HUDEP-2 (cell line): ENCODE measurements around the gene MPP2.
"Not testable (repeated sequence)": the region's sequence is repeated elsewhere in the genome, so short reads cannot be mapped to it uniquely, and the experiment has no call there.

Experiments
- DNase-seq, 76 experiments: peaks; one replicate each; lab custom pipeline; 2025; ENCODE audit not compliant: unreplicated experiment in 76 of 76; lab: John Stamatoyannopoulos, UW

Gene MPP2

DNA sequence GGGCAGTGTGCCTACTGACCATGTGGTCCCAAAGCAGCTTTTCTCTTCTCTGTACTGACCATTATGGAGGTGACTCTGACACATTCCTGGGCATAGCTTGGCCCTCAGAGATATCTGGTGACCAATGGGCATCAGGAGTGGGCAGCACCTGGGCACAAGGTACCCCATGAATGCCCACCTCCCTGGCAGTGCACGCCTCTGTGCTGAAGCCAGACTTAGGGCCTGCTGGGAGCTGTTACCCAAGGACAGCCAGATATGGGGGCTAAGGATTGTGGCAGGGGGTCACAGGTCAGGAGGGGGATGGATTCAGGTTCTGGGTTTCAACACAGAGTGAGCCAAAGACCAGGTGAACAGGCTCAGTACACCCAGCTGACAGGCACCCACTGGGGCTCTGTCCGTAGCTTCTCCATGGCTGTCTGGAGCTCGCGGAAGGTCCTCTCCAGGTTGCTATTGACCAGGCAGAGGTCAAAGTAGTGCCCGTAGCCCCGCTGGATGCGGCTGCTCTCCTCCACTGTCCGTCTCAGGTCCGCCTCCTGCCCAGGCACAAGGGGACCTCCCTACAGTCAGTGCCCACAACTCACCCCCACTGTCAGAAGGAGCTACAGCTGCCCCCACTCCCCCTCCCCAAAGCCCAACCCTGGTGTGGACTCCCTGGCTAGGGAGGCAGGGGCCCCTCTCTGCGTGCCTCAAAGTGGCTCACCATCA lies 29.7 kb downstream of the MPP2 start:
- DNase-seq, result no peak

DNA sequence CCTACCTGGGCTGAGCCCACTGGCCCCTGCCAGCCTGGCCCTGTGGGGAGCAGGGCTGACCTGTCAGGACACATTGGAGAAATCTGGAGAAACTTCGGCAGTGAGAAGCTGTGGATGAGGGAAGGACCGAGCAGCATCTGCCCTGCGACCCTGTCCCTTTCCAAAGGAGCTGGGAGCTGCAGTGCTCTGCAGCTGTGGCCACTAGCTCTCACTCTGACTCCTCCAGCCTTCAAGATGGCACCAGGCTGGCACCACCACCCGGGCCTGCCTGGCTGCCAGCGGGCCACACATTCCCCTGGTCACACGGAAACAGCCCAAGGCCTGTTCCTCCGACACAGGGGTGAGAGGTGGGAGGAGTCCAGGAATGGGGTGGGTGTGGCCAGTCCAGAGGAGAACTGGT lies 30.3 kb downstream of the MPP2 start:
- no peak for DNase-seq

DNA sequence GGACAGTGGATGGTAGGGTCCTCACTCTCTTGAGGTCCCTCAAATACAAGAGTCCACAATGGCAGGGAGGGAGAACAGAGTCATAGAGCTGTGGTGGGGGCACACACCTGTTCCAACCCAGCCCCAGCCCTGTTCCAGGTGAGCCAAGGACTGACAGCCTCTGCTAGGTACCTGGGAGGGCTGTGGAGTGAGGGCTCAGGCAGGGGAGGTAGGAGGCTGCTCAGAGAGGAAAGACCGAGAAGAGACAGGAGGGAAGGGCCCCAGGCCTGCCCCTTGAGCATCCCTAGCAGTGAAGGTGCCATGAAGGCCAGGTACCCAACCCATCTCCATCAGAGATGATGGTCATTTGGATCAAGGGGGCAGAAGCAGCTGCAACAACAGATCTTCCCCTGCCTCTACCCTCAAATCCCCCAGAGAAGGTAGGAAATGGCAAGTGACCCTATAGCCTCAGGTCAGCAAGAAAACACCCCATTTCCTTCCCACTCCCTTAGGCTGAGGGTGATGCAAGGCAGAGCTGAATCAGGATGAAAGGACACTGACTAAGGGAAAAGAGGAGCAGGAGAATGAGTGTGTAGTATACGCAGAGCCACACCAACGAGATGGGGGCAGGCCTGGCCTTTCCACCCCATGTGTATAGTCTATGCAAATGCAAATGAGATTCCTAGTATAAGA lies 31.7 kb downstream of the MPP2 start:
- DNase-seq, result no peak

DNA sequence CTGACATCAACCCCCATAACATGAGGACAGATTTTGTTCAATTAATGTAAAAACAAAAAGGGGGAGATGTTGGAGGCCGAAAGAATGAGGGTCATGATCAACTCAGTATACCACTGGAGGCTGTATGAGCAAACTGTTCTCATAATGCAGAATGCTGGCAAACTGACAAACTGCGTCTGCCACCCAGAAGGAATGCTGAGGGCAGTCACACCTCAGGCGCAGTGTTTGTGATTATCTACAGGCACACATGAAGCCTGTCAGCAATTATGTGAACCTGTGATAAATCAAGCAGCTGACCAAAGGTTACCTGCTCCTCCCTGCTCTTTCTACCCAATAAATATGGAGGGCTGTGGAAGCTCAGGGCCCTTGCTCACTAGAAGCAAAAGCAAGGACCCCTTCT lies 33.0 kb downstream of the MPP2 start:
- peak in 3 of 76 experiments; percentile 6 to 9 (median 7) for DNase-seq

DNA sequence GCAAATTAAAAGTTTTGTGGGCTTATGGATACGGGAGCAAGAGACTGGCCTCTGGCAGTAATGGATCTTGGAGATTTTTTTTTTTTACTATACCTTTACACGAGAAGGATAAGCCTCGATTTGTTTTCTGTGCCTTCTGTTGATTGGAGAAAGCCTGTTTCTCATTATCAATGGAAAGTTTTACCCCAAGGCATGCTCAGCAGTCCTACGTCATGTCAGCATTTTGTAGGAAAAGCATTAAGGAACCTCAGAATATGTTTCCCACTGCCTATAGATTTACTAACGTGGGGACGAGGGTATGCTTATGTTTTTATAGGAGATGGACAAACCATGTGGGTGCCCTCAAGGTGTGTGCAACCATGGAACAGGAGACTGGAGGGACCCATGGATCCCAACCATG lies 33.5 kb downstream of the MPP2 start:
- DNase-seq, result no peak

DNA sequence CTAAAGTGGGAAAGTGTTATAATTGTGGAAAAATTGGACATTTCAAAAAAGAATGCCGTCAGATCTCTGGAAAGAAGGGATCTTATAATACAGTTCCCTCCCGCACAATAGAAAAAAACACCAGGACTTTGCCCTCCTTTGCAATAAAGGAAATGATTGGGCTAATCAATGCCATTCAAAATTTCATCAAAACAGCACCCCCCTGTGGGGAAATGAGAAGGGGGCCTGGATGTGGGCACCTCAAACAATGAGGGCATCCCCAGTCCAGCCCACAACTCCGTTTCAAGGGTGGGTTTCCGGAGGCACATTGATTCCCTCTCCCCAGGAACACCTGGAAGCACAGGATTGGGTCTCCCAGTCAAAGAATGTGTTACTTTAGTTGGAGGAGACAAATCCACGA lies 34.2 kb downstream of the MPP2 start:
- DNase-seq, result no peak

DNA sequence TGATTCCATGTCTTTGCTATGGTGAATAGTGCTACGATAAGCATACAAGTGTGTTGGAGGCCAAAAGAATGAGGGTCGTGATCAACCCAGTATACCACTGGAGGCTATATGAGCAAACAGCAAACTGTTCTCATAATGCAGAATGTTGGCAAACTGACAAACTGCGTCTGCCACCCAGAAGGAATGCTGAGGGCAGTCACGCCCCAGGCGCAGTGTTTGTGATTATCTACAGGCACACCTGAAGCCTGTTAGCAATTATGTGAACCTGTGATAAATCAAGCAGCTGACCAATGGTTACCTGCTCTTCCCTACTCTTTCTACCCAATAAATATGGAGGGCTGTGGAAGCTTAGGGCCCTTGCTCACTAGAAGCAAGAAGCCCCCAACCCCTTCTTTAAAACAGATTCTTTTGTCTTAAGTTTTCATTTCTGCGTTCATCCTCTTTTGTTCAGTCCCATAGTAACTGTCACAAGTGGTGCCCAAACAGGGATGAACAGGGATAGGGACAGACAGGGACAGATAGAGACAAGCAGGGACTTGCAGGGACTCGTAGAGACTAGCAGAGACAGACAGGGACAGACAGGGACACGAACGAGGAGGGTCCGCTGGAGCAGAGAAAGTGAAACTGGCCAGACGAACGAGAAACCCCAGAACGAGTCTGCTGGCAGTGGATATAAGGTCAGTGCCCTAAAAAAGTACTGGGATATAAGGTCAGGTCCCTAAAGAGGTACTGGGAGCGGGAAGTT lies 35.2 kb downstream of the MPP2 start:
- DNase-seq, result peak in 2 of 76 experiments; percentile 2 to 4

DNA sequence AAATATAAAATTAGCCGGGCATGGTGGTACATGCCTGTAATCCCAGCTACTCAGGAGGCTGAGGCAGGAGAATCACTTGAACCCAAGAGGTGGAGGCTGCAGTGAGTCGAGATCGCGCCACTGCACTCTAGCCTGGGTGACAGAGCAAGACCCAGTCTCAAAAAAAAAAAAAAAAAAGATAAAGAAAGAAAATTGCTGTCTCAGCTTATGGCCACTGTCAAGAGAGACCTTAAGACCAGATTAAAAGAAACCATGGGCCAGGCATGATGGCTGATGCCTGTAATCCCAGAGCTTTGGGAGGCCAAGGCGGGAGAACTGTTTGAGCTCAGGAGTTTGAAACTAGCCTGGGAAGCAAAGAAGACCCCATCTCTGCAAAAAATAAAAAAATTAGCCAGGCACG lies 38.3 kb downstream of the MPP2 start:
- DNase-seq, result not testable (repeated sequence)

DNA sequence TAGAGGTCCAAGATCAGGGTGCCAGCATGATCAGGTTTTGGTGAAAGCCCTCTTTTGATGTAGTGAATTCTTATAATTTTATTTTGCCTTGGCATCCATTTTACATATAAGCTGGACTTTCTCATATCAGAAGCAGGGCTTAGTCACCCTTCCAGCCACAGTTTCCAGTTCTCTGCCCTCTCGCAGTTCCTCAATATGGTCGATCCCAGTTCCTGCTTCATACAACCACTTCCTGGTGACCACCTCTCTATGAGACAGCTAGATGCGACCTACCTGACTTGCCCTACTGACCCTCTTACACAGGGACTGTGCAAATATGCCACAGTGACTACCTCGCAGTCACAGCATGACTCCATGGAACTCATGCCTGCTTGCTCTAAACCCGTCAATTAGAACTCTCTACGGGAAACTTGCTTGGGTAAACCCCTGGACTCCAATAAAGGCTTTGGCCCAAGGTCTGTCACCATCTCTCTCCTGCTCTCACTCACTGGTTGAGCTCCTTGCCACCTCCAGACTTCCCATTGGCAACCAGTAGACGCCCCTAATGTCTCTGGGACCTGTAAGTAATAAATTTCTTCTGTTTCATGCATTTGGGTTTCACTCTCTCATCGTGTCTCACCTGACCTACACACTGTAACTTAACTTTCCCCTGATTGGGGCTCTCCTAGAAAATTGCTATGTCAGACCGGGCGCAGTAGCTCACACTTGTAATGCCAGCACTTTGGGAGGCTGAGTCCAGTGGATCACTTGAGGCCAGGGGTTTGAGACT lies 38.9 kb downstream of the MPP2 start:
- peak in 1 of 76 experiments; percentile 0 for DNase-seq

DNA sequence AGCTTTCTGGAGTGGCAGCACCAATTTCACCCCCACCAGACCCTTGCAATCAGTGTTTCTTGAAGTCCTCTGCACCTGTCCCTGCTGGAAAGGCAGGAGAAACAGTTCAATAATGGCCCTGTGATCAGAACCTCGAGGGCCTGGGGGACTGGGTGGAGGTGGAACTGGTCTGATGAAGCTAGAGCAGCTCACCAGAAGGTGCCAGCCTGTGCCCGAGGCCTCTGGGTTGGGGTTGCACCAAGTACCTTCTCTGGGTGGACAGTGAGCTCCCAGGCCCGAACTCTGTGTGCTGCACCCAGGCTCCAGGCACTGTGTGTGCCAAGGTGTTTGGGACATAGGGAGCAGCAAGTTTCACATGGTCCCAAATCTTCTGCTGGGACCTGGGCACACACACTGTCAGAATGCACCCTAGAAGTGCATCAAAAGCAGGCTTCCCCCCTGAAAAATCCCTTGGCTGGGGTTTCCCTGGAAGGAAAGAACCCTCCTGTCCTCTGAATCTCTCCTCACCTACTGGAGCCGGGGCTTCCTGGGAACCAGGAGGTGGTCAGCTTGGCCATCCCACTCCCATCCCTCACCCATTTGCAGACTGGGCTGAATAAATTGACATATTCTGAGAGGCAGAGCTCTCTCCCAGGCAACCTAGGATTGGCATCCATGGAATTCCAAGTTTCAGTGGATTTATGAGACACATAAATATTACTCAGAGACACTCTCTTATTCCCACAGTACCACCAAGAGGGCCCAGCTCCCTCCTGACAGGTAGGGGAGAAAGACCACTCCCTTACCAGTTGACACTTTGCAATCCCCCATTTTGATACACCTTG lies 43.0 kb downstream of the MPP2 start:
- DNase-seq, result no peak

DNA sequence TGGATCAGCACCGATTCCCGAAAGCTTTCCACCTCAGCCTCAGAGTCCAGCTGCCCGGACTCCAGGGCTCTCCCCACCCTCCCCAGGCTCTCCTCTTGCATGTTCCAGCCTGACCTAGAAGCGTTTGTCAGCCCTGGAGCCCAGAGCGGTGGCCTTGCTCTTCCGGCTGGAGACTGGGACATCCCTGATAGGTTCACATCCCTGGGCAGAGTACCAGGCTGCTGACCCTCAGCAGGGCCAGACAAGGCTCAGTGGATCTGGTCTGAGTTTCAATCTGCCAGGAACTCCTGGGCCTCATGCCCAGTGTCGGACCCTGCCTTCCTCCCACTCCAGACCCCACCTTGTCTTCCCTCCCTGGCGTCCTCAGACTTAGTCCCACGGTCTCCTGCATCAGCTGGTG lies 45.4 kb downstream of the MPP2 start:
- DNase-seq, result no peak

DNA sequence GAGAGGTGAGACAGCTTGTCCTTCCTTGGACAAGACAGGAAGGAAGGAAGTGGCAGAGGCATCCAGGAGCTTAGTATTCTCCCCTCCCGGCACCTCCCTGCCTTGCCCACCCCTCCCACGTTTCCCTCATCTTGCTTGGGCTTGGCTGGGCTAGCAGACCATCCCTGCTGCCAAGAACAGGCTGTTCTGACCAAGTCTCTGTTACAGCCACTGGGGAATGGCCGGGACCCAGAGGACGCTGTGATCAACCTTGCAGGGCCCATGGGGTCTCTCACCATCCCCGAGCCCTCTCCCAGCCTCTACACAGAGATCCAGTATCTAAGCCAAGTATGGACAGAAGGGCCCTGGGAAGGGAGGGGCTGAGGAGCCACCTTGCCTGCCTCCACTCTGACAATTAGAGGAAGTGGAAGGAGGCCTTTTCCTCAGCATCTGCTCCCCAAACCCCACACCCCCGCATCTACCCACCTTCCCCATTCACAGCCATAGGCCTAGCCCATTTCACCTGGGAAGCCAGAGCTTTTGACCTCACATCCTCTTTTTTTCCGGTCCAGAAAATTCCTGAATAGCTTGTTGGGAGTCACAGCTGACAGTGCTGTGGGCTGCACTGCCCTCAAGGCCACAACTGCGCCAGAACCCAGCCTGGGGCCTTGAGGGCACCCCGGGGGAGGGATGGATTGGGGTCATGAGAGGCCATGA lies 46.3 kb downstream of the MPP2 start:
- no peak for DNase-seq

DNA sequence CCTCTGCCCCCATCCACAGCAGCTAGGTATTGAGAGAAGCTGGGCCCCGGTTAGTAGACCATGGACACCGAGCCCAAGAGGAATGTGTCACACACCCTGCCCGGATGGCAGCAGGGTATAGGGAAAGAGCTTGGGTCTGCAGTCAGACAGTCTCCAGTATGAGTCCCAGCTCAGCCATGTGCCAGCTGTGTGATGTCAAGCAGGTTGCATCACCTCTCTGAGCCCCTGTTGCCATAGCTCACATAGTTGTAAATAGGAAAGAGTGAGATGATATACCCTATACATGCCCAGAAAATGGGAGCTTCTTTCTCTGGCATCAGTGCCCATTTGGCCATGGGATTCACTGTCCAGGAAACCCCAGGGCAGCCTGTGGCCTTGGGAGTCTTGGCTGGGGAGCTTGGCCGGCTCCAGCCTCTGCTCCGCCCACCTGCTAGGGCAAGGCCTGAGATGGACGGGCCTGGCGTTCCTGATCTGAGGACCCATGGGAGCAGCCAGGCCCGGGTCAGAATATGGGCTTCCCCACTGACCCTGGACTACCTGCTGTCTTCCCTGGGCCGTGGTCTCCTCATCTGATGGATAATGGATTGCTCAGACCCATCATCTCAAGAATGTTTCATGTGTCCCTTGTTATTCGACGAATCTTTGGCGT lies 47.1 kb downstream of the MPP2 start:
- DNase-seq, result no peak

DNA sequence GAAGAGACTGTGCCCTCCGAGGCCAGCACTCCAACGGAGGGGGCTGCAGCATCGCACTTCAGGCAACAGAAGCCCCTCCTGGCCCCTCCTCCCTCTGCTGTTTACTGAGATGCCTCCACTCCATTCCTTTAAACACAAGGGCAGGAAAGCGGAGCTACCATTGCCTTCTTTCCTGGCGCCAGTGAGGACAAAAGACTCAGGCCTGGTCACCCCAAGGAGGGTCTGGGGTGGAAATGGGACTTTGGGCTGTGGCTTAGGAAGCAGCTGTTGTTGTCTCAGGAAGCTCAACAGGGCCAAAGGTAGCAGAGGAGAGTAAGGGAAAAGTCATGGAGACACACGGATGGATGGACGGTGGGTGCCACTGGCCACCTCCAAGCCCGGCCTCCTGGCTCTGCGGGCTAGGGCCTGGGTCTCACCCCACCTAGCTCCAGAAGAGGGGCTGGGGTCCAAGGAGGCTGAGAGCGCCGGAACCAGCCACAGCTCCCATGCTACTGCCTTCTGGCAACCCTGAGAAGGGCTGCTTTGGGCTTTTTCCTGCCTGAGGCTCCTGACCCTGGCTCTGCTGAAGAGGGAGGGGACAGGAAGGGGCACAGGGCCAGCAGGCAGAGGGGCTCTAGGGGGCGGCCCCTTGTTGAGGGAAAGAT lies 49.3 kb downstream of the MPP2 start:
- DNase-seq, result no peak

DNA sequence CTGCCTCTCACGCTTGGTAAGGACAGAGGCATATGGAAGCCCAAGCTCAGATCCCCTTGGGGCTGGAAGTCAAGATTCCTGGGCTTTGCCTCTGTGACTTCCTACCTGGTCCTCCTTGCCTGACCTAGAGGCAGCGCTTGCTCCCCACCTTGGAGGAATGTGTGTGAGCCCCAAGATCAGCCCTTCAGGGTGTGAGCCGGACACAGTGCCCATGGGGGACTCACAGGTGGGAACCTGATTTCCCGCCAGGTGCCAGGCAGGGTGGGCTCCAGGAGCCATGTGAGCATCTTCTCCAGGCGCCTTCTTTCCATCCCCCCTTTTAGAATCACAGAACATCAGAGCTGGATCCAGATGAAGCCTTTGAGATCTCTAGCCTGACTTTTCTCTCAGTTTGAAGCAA lies 50.2 kb downstream of the MPP2 start:
- no peak for DNase-seq

DNA sequence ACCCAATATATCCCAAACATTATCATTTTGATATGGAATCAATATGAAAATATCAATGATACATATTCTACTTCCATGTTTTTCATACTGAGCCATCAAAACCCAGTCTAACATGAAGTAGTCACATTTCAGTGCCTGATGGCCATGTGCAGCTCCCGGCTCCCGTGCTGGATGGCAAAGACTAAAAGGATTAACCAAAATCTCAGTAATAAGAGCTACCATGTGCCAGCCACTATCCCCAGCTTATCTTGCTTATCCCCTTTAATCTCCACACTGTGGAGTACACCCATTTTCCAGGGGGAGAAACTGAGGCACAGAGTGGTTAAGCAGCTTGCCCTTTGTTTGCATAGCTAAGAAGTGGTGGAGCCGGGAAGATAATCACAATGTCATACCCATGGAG lies 51.2 kb downstream of the MPP2 start:
- DNase-seq, result no peak

DNA sequence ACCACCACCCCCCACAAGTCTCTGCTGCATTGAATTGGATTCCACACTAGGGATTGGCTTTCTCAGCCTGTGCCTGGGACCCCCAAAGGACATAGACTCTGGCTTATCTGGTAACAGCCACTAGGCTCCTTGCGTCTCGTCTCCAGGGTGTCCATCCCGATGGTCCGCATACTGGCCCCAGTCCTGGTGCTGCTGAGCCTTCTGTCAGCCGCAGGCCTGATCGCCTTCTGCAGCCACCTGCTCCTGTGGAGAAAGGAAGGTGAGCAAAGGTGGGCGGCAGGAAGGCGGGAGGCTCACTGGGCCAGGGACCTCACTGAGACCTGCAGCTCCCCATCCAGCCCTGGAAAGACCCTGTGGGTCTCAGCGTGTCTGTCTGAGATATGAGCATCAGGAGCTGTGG lies 52.3 kb downstream of the MPP2 start:
- no peak for DNase-seq

DNA sequence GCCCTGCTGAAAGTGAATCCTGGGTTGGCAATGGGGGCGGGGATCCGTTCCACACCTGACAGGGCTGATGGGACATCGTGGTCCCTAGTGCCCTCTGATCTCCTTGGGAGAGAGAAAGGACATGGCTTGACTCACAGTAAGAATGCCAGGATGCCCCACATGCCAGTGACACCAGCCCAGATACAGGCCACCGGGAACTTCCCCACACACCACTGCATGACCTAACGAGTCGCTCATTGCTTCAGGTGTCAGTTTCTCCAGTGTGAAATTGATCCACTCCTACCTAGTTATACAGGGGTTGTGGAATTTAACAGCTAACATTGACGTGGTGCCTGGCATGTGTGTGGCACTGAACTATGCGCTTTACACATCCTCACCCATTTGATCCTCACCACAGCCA lies 52.8 kb downstream of the MPP2 start:
- DNase-seq, result no peak

DNA sequence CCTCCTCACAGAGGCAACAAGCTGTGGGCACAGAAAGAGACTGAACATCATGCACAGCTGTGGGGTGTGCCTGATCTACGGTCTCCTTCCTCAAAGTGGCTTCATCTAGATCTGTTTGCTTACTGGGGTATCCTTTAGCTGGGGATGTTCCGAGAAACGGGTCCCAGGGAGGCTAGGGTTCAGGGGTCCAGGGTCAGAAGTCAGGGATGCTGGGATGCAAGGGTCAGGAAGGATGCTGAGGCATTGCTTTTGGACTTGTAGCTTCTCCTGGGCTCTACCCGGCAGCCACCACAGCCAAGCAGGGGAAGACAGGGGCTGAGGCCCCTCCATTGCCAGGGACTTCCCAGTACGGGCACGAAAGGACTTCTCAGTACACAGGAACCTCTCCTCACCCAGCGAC lies 53.8 kb downstream of the MPP2 start:
- no peak for DNase-seq
